GM23338 (cell line): ENCODE results near the gene FSHB. TPM values are rescaled to one million over a fixed set of nuclear protein-coding genes. Genes with fewer than 3 reads are reported as not detected.
A peak's percentile ranks its signal among the peaks of the same experiment; 100 is the strongest.

Experiments used
- ATAC-seq: fragments of 200-7000 bp; cut with Tn5 transposase; 3 replicates; pipeline ENCODE4 v1.9.1; 2020
- DNase-seq: peaks from one replicate; pipeline ENCODE4 v3.0.0-alpha.2; 2015; ENCODE audit warnings: low spot score
- H2AFZ ChIP-seq: fragments of 200-600 bp; sonication (generic); 2 replicates; pipeline ENCODE4 v1.8.0; 2016; ENCODE audit warnings: antibody characterized with exemption, mild to moderate bottlenecking, moderate library complexity
- H3F3A ChIP-seq: fragments of 200-600 bp; sonication (generic); replicated peaks from 2 replicates; pipeline ENCODE4 v1.8.0; 2017; ENCODE audit warnings: antibody characterized with exemption, mixed run types, low read depth
- H3K27ac ChIP-seq: fragments of 200-600 bp; sonication (generic); 2 replicates; pipeline ENCODE4 v1.6.1; 2016; ENCODE audit warnings: low read depth
- H3K27me3 ChIP-seq: fragments of 200-600 bp; sonication (generic); 2 replicates; pipeline ENCODE4 v1.8.0; 2016; ENCODE audit warnings: mild to moderate bottlenecking, mixed run types, moderate library complexity; ENCODE audit not compliant: insufficient read depth
- H3K36me3 ChIP-seq: fragments of 200-600 bp; sonication (generic); 2 replicates; pipeline ENCODE4 v1.8.0; 2016; ENCODE audit warnings: mild to moderate bottlenecking; ENCODE audit not compliant: insufficient read depth
- H3K4me1 ChIP-seq: fragments of 200-600 bp; sonication (generic); 2 replicates; pipeline ENCODE4 v1.8.0; 2016; ENCODE audit warnings: mild to moderate bottlenecking, moderate library complexity; ENCODE audit not compliant: insufficient read depth
- H3K4me2 ChIP-seq: fragments of 200-600 bp; sonication (generic); 2 replicates; pipeline ENCODE4 v1.7.1; 2017; ENCODE audit warnings: mixed run types
- H3K4me3 ChIP-seq: fragments of 200-600 bp; sonication (generic); 2 replicates; pipeline ENCODE4 v1.6.1; 2016; ENCODE audit warnings: mixed run types
- H3K79me2 ChIP-seq: fragments of 200-600 bp; sonication (generic); replicated peaks from 2 replicates; pipeline ENCODE4 v1.8.0; 2017; ENCODE audit warnings: mild to moderate bottlenecking; ENCODE audit not compliant: insufficient read depth
- H3K9me2 ChIP-seq: fragments of 200-600 bp; sonication (generic); 2 replicates; pipeline ENCODE4 v1.8.0; 2017; ENCODE audit not compliant: insufficient read depth
- H4K20me1 ChIP-seq: fragments of 200-600 bp; sonication (generic); replicated peaks from 2 replicates; pipeline ENCODE4 v1.8.0; 2017; ENCODE audit warnings: mild to moderate bottlenecking; ENCODE audit not compliant: insufficient read depth
- H3K27ac Mint-ChIP-seq: 2 replicates; pipeline ENCODE4 v1.8.0; 2020; ENCODE audit warnings: inconsistent platforms, mild to moderate bottlenecking, moderate library complexity, mixed read lengths
- H3K27me3 Mint-ChIP-seq: 3 replicates; pipeline ENCODE4 v1.8.0; 2022; ENCODE audit warnings: low read depth, mild to moderate bottlenecking, moderate library complexity, mixed read lengths, inconsistent platforms; ENCODE audit not compliant: insufficient read depth, poor library complexity
- H3K36me3 Mint-ChIP-seq: 3 replicates; pipeline ENCODE4 v1.8.0; 2021; ENCODE audit warnings: low read depth, mild to moderate bottlenecking, inconsistent platforms, moderate library complexity, mixed read lengths
- H3K4me1 Mint-ChIP-seq: 3 replicates; pipeline ENCODE4 v1.8.0; 2020; ENCODE audit warnings: mild to moderate bottlenecking, inconsistent platforms, mixed read lengths
- H3K4me3 Mint-ChIP-seq: 3 replicates; pipeline ENCODE4 v1.8.0; 2021; ENCODE audit warnings: moderate library complexity, mild to moderate bottlenecking, inconsistent platforms, mixed read lengths
- H3K9me3 Mint-ChIP-seq: 3 replicates; pipeline ENCODE4 v1.8.0; 2020; ENCODE audit warnings: moderate library complexity, mild to moderate bottlenecking, inconsistent platforms, mixed read lengths
- CREB1 ChIP-seq: fragments of 250-450 bp; sonication (Bioruptor Pico); IDR thresholded peaks from 2 replicates; pipeline ENCODE4 v1.5.0; 2020; ENCODE audit warnings: low read depth, mild to moderate bottlenecking, moderate library complexity
- EZH2phosphoT487 ChIP-seq: fragments of 200-600 bp; sonication (generic); IDR thresholded peaks from one replicate; pipeline ENCODE4 v1.8.1; 2018; ENCODE audit warnings: antibody characterized with exemption; ENCODE audit not compliant: unreplicated experiment
- JUNB ChIP-seq: IDR thresholded peaks from one replicate; pipeline ENCODE4 v1.6.1; 2016; ENCODE audit warnings: antibody characterized with exemption; ENCODE audit not compliant: unreplicated experiment
- NANOG ChIP-seq: IDR thresholded peaks from 2 replicates; pipeline ENCODE4 v1.6.1; 2016; ENCODE audit warnings: antibody characterized with exemption, borderline replicate concordance
- REST ChIP-seq: IDR thresholded peaks from one replicate; pipeline ENCODE4 v1.6.1; 2018; ENCODE audit warnings: antibody characterized with exemption; ENCODE audit not compliant: unreplicated experiment
- STAT1 ChIP-seq: IDR thresholded peaks from one replicate; pipeline ENCODE4 v1.6.1; 2016; ENCODE audit warnings: antibody characterized with exemption; ENCODE audit not compliant: unreplicated experiment
- ZNF331 ChIP-seq: fragments of 250-450 bp; sonication (Bioruptor Pico); IDR thresholded peaks from 2 replicates; pipeline ENCODE4 v1.5.0; 2020; ENCODE audit warnings: low read depth, mild to moderate bottlenecking, moderate library complexity
- ZNF462 ChIP-seq: fragments of 250-450 bp; sonication (Bioruptor Pico); IDR thresholded peaks from 2 replicates; pipeline ENCODE4 v1.5.0; 2020; ENCODE audit warnings: mild to moderate bottlenecking, moderate library complexity
- long read RNA-seq: library from polyadenylated mRNA; unstranded; transcript quantifications from one replicate; pipeline ENCODE4 v2.0.0, GENCODE V29; 2020; ENCODE audit not compliant: unreplicated experiment
- polyA plus RNA-seq: library from polyadenylated mRNA; unstranded; fragments of >200 nt; fragmentation: Nextera tagmentation; extraction: Ambion mirVana; gene quantifications from 2 replicates; pipeline ENCODE4 v1.2.1, GENCODE V29; 2016
- total RNA-seq: library from RNA; depleted of rRNA; stranded (reverse); fragments of >200 nt; shearing (Covaris generic); gene quantifications from 2 replicates; pipeline ENCODE4 v1.2.3, GENCODE V29; 2014; rRNA removed

Gene FSHB
- total RNA-seq (not detected in 2 replicates), polyA plus RNA-seq (not detected in 2 replicates)
- long read RNA-seq: 0 reads

- DNase-seq (no peak), ATAC-seq (no peak)
- H3K9me3 Mint-ChIP-seq: peaks cover 12% of the 10 kb centered on the region
- H3K4me3 Mint-ChIP-seq: no peak within 1 kb of the TSS
- no peaks in the 10 kb centered on the region for H3F3A ChIP-seq
- H3K9me2 ChIP-seq: no peaks in the 10 kb centered on the region
- no peak within 1 kb of the TSS for H2AFZ ChIP-seq
- H3K4me2 ChIP-seq: no peak within 1 kb of the TSS
- H3K4me1 ChIP-seq: no peaks in the 10 kb centered on the region
- no peak for TF ChIP-seq ZNF462 (CRISPR knock-in tag)
- no peak for TF ChIP-seq EZH2phosphoT487
- no peak for TF ChIP-seq ZNF331
- no peak for TF ChIP-seq CREB1 (CRISPR knock-in tag)
- H3K27me3 Mint-ChIP-seq: peaks cover 3% of the 10 kb centered on the region
- no peak within 1 kb of the TSS for H3K4me3 ChIP-seq
- H4K20me1 ChIP-seq: no peaks in the 10 kb centered on the region
- no peaks in the 10 kb centered on the region for H3K36me3 ChIP-seq
- H3K79me2 ChIP-seq: no peaks in the 10 kb centered on the region
- H3K4me1 Mint-ChIP-seq: no peaks in the 10 kb centered on the region
- peaks cover 8% of the 10 kb centered on the region; the same call in 2 of the 3 replicates for H3K36me3 Mint-ChIP-seq
- H3K27ac ChIP-seq: no peak within 1 kb of the TSS
- H3K27ac Mint-ChIP-seq: no peak within 1 kb of the TSS
- no peaks in the 10 kb centered on the region for H3K27me3 ChIP-seq
Measured at GRCh38 chr11:30230714-30231113, at the start of gene FSHB. Gene FSHB (plus strand): TSS chr11:30231014. CDS start chr11:30231903, 889 bp downstream.

DNA sequence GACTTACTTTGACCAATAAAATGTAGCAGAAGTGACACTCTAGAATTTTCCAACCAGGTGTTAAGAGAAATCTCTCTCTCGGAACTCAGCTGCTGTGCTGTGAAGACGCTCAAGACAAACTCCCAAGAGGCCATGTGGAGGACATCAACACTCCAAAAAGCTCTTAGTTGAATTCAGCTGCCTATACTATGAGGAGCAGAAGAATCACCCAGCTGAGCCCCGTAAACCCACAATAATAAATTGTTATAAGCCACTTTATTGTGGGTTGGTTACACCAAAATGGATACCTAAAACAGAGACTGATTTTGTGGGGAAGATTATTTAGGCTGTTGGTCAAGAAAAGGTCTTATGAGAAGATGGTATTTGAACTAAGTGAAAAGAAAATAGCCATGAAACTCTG, 44.1 kb upstream of the FSHB start:
- no peak for ATAC-seq

More for the DNA sequence above, 44.1 kb upstream of the FSHB start:
- Mint-ChIP-seq H3K27me3 (no peaks in the 10 kb centered on the region), H3K36me3 (no peaks in the 10 kb centered on the region; the same call in 2 of the 3 replicates), H3K4me3 (no peak overlapping the region), H3K4me1 (no peaks in the 10 kb centered on the region), H3K9me3 (peaks cover 41% of the 10 kb centered on the region), H3K27ac (no peak overlapping the region)
- Histone ChIP-seq H3K27ac (no peak overlapping the region), H3K4me2 (no peak overlapping the region), H3K79me2 (no peaks in the 10 kb centered on the region), H3K4me1 (no peaks in the 10 kb centered on the region), H4K20me1 (no peaks in the 10 kb centered on the region), H3K27me3 (no peaks in the 10 kb centered on the region), H3F3A (no peaks in the 10 kb centered on the region), H3K9me2 (peaks cover 2% of the 10 kb centered on the region; the same call in 1 of the 2 replicates), H3K4me3 (no peak overlapping the region), H2AFZ (no peak overlapping the region), H3K36me3 (no peaks in the 10 kb centered on the region)
- peak; percentile 91 for TF ChIP-seq ZNF331
- no peak for TF ChIP-seq NANOG
- TF ChIP-seq STAT1: no peak
- no peak for TF ChIP-seq REST
- TF ChIP-seq JUNB: no peak
- no peak for DNase-seq
